LoVo (cell line): ENCODE results near the gene PTGR1.
"Not testable (repeated sequence)": the region's sequence is repeated elsewhere in the genome, so short reads cannot be mapped to it uniquely, and the experiment has no call there.

ENCODE experiments used
- DNase-seq: peaks from one replicate; pipeline ENCODE4 v3.0.0-alpha.2; 2016; ENCODE audit warnings: low spot score

PTGR1 gene

GRCh38 chr9:111613436-111614040 is 14.1 kb upstream of the PTGR1 start:
- DNase-seq: peak; percentile 69

- no peak for DNase-seq
These were observed 11.4 kb upstream of the PTGR1 start for GRCh38 chr9:111610845-111611244.

- DNase-seq: no peak
These were observed 10.7 kb upstream of the PTGR1 start for GRCh38 chr9:111610149-111610548.

GRCh38 chr9:111605041-111605559 is 5.7 kb upstream of the PTGR1 start:
- DNase-seq: no peak

- no peak for DNase-seq
These were observed 4.7 kb upstream of the PTGR1 start for GRCh38 chr9:111604054-111604615.

GRCh38 chr9:111603041-111603440 is 3.6 kb upstream of the PTGR1 start:
- DNase-seq: no peak

GRCh38 chr9:111601237-111602018 is 2.0 kb upstream of the PTGR1 start:
- DNase-seq: peak; percentile 20

GRCh38 chr9:111599955-111600343 is 502 bp upstream of the PTGR1 start:
- no peak for DNase-seq

- no peak for DNase-seq
These were observed 735 bp downstream of the PTGR1 start for GRCh38 chr9:111598733-111599091.

GRCh38 chr9:111597852-111598732 is 1.4 kb downstream of the PTGR1 start:
- peak; percentile 56 for DNase-seq

- no peak for DNase-seq
These were observed 10.6 kb downstream of the PTGR1 start for GRCh38 chr9:111588846-111589245.

- DNase-seq: no peak
These were observed 13.1 kb downstream of the PTGR1 start for GRCh38 chr9:111586378-111586777.

GRCh38 chr9:111582888-111583287 is 16.6 kb downstream of the PTGR1 start:
- no peak for DNase-seq

- no peak for DNase-seq
These were observed 26.4 kb downstream of the PTGR1 start for GRCh38 chr9:111572950-111573604.

GRCh38 chr9:111568127-111568526 is 31.3 kb downstream of the PTGR1 start:
- not testable (repeated sequence) for DNase-seq

- DNase-seq: no peak
These were observed 33.2 kb downstream of the PTGR1 start for GRCh38 chr9:111566234-111566633.

- no peak for DNase-seq
These were observed 38.2 kb downstream of the PTGR1 start for GRCh38 chr9:111561165-111561719.

GRCh38 chr9:111559000-111559610 is 40.3 kb downstream of the PTGR1 start:
- no peak for DNase-seq

- DNase-seq: not testable (repeated sequence)
These were observed 44.0 kb downstream of the PTGR1 start for GRCh38 chr9:111555425-111555824.

- no peak for DNase-seq
These were observed 50.8 kb downstream of the PTGR1 start for GRCh38 chr9:111548623-111549022.
